Measurements from ENCODE around the gene SPNS3.

SPNS3 gene, protein sequence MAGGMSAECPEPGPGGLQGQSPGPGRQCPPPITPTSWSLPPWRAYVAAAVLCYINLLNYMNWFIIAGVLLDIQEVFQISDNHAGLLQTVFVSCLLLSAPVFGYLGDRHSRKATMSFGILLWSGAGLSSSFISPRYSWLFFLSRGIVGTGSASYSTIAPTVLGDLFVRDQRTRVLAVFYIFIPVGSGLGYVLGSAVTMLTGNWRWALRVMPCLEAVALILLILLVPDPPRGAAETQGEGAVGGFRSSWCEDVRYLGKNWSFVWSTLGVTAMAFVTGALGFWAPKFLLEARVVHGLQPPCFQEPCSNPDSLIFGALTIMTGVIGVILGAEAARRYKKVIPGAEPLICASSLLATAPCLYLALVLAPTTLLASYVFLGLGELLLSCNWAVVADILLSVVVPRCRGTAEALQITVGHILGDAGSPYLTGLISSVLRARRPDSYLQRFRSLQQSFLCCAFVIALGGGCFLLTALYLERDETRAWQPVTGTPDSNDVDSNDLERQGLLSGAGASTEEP

DNA sequence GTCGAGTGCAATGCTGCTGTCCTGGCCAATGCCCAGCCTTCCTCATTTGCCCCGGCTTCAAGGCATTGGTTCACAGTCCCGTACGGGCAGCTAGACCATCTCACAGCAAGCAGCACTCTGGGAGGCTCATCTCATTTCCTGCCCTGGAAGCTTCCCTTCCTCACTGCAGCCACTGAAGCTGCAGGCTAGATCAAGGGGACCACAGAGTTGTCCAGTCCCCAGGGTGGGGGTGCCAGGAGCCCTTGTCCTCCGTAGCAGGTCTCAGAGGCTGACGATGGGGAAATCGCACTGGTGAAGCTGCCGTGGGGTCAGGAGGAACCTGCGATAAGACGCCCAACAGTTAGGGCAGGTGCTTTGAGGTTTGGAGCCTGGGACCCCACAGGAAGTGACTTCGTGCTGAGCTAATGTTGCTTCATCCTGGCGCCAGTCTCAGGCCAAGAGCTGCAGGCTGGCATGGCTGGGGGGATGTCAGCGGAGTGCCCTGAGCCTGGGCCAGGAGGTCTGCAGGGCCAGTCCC, at the start of gene SPNS3:
Gene SPNS3, plus strand, starts transcription at position 426 of the 517 bp plus-strand sequence. Its CDS starts 28 bp downstream, at position 454.
- no peak for DNase-seq

DNA sequence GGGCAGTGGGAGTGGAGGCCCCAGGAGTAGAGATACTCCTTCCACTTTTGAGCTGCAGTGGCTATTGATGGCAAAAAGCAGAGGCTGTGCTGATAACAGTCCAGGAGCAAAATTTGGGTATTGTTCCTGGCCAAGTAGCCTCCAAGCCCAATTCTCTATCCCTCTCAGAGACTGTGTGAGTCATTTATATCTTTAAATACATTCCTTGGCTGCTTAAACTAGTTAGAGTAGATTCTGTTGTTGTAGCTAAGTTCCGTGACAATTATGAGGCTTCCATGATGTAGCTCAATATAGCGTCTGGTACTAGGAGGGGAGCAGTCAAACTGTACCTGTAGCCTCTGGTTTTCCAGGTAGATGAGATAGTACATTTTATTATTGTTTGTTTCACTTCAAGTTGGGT, 47.3 kb upstream of the SPNS3 start:
- DNase-seq, result no peak

DNA sequence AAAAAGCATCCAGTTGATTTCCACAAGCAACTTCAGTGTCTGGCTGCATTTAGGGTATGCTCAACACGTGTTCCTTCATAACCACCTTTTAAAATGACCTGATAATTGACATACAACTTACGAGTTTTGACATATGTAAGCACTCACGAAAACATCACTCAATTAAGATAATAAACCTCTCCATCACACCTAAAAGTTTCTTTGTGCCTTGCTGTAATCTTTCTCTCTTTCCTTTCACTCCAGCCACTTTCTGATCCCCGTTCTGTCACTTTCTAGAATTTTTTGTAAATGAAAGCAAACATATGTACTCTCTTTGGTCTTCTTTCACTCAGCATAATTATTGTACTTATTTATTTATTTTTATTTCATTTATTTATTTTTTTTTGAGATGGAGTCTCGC, 46.6 kb upstream of the SPNS3 start:
- DNase-seq, result no peak

DNA sequence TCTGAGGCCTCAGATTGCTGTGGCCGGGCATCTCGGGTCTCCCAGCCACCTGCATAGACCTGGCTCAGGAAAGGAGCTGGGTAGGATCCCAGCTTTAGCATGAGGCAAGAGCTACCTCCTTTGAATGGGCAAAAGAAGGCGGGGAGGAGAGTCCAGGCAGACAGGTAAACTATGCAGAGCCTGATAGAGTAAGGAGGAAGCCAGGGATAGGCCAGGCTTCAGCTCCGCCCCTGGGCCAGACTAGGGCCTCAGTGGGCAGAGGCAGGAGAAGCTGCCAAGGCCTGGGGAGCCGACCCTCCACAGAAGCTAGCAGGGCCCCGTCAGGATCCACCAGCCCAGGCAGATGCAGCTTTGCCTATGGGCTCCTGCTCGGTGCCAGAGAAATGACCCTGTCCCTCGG, 44.7 kb upstream of the SPNS3 start:
- no peak for DNase-seq

DNA sequence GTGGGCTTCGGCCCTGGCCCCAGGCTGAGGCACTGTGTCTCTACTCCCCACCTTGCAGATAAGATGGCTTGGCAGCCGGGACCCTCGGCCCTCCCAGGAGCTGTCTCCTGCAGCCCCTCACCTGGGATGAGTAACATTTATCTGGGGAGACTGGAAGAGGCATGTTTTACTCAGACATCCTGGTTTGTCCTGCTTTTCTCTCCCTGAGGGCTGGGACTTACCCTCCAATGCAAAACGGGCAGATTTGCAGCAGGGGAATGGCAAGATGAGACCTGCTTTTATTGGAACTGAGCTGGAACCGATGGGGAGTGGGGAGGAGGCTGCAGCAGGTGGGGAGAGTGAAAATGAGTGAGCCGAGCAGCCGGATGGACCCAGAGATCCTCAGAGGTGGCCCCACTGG, 39.9 kb upstream of the SPNS3 start:
- DNase-seq, result no peak

DNA sequence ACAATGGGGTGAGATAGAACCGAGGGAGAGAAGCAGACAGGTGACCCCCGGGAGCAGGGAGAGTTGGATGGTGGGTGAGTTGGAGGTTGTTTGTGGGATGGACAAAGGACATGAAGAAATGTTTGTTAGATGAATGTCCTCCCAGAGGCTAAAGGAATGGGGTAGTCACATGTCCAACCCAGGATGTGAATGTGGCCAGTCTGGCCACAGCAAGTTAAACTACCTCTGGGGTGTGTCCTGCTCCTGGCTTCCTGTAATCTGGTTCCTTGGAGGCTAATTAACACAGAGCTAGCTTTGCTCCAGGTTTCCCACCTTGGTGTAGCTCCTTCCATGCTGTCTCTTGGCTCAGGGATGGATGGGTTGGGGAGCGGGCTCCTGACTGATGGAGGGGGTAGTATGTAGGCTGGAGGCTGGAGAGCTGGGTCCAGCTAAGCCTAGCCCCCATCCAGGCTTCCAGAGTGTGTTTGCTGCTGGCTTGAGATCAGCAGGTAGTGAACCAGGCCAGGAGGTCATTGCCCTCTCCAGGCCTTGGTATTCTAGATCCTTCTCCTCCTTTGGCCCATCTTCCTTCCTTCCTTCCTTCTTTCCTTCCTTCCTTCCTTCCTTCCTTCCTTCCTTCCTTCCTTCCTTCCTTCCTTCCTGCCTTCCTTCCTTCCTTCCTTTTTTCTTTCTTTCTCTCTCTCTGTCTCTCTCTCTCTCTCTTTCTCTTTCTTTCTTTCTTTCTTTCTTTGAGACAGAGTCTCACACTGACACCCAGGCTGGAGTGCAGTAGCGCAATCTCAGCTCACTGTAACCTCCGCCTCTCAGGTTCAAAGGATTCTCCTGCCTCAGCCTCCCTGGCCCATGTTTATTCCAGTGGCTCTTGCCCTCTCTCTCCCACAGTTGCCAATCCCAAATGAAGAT, 39.3 kb upstream of the SPNS3 start:
- DNase-seq, result no peak

DNA sequence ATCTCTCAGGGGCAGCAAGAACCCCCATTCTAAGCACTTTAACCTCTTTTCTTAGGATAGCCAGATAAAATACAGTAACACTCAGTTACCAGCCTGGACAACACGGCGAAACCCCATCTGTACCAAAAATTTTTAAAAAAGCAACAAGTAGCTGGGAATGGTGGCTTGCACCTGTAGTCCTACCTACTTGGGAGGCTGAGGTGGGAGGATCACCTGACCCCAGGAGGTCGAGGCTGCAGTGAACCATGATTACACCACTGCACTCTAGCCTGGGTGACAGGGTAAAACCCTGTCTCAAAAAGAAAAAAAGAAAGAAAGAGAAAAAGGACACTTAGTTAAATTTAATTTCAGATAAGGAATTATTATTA, 38.6 kb upstream of the SPNS3 start:
- no peak for DNase-seq

DNA sequence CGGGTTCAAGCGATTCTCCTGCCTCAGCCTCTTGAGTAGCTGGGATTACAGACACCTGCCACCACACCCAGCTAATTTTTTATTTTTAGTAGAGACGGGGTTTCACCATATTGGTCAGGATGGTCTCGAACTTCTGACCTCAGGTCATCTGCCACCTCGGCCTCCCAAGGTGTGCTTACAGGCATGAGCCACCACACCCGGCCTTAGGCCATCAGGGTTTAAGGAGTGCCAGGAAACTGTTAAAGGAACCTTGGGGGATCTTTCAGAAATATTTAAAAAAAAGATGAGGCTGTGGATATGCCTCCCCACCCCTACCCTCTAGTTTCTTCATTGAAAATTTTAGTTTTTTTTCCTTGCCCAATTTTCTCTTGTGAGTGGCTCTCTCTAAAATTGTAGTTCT, 35.9 kb upstream of the SPNS3 start:
- no peak for DNase-seq

DNA sequence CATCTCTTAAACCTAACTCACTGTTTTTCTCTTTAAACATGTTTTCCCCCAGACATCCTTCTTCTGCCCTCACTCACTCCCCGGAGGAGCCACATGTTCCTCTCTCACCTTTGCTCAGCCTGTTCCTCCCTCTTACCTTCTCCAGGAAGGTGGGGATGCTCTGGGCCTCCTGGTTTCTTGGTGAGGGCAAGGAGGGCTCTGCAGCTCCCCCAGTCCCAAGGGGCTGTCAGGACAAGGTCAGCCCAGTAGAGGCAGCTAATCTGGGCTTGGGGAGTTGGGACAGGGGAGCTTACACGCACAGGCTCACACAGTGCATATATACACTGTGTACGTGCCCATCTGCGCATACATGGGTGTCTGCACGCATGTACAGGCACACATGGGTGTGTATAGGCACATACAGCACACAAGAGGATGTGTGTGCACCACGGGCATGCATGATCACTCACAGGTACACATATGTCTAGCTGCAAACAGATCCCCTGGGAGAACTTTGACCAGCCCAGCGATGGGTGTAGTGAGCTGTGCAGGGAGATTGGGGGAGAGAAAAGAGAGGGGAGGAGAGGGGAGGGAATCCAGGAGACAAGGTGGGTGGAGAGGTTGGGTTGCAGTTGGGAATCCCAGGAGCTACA, 28.6 kb upstream of the SPNS3 start:
- DNase-seq, result no peak

DNA sequence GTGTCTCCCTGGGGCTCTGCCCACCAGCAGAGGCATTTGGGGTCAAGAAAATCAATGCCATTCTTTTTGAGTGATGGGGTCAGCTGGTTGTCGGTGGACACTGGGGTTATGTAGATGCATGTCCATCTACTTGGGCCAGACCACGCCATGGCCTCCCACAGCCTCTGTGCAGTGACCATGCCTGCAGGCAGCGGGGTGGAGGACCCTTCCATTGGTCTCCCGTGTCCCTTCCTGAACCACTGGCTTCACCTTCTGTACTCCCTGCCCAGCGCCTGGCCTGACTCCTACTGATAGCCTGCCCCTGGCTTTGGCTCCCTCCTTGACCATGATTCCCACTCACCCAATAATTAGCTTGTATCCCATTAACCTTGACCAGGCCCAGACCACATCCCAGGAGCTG, 28.0 kb upstream of the SPNS3 start:
- no peak for DNase-seq

DNA sequence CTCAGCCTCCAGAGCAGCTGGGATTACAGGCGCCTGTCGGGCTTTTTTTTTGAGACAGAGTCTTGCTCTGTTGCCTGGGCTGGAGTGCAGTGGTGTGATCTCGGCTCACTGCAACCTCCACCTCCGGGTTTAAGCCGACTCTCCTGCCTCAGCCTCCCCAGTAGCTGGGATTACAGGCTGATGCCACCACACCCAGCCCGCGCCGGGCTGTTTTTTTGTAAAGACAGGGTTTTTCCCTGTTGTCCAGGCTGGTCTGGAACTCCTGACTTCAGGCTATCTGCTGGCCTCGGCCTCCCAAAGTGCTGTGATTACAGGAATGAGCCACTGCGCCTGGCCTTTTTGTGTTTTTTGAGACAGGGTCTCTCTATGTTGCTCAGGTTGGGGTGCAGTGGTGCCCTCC, 27.4 kb upstream of the SPNS3 start:
- DNase-seq, result no peak

DNA sequence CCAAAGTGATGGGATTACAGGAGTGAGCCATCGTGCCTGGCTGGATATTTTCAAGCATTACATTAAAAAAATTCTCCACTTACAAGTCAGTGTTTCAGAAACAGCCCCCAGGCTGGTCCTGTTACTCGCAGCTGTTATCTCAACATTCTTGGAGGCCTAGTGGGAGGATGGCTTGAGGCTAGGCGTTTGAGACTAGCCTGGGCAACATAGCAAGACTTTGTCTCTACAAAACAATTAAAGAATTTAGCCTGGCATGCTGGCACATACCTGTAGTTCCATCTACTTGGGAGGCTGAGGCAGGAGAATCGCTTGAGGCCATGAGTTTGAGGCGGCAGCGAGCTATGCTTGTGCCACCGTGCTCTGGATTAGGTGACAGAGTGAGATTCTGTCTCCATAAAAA, 26.5 kb upstream of the SPNS3 start:
- no peak for DNase-seq

DNA sequence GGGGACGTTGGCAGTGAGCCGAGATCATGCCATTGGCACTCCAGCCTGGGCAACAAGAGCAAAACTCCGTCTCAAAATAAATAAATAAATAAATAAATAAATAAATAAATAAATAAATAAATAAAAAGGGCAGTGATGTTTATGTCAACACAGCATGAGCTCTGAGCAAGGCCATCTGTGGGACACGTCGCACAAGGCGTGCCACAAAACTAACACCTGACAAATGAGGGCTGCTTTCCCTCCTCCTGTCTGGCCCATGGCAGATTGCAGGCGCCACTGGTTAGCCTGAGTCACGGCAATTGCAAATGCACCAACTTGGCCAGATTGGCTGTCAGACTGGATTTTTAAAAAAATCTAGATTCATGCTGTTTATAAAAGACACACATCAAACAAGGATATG, 25.9 kb upstream of the SPNS3 start:
- peak; percentile 14 for DNase-seq

DNA sequence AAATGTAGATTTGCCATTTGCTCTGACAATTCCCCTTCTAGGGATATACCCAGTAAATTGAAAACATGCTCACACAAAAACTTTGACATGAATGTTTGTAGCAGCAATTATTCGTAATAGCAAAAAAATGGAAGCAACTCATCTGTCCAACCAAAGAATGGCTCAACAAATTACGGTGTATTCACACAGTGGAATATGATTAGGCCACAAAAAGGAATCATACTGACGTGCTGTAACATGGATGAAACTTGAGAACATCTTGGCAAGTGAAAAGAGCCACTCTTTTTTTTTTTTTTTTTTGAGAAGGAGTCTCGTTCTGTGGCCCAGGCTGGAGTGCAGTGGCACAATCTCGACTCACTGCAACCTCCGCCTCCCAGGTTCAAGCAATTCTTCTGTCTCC, 24.1 kb upstream of the SPNS3 start:
- no peak for DNase-seq

DNA sequence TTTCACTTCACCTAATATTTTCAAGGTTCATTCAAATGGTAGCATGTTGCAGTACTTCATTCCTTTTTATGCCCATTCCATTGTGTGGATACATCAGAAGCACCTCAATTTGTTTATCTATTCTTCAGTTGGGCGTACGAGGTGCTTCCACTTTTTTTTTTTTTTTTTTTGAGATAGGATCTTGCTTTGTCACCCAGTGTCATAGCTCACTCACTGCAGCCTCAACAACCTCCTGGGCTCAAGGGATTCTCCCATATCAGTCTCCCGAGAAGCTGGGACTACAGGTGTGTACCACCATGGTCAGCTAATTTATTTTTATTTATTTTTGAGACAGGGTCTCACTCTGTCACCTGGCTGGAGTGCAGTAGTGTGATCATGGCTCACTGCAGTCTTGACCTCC, 22.5 kb upstream of the SPNS3 start:
- DNase-seq, result no peak

DNA sequence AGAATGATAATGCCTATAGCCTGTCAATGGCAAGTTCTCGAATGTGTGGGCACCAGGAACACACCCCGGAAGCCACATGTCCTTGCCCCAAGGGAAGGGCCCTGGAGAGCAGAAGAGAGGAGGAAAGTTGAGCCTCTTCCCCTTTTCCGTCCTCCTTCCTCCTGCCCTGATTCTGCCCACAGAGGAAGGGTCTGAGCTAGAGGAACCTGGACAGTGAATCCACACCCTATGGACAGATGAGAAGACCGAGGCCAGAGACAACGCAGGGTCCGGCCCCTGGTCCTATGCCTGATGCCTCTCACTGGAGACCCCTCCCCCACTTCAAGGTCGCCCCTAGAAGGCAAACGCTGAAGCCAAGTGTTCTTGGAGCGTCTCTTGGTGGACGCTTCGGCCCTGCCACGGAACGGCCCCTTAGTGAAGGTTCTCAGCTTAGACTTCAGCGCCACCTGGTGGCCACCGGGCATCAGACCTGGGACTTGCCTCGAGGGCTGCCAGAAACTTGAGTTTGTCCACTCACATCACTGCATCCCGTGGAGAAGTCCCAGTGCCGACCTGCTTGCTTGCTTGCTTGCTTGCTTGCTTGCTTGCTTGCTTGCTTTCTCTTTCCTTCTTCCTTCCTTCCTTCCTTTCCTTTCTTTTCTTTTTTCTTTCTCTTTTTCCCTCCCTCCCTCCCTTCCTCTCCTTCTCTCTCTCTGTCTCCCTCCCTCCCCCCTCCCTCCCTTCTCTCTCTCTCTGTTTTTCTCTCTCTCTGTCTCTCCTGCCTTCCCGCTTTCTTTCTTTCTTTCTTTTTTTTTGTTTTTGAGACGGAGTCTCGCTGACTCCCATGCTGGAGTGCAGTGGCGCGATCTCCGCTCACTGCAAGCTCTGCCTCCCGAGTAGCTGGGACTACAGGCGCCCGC, 20.6 kb upstream of the SPNS3 start:
- DNase-seq, result peak; percentile 84

DNA sequence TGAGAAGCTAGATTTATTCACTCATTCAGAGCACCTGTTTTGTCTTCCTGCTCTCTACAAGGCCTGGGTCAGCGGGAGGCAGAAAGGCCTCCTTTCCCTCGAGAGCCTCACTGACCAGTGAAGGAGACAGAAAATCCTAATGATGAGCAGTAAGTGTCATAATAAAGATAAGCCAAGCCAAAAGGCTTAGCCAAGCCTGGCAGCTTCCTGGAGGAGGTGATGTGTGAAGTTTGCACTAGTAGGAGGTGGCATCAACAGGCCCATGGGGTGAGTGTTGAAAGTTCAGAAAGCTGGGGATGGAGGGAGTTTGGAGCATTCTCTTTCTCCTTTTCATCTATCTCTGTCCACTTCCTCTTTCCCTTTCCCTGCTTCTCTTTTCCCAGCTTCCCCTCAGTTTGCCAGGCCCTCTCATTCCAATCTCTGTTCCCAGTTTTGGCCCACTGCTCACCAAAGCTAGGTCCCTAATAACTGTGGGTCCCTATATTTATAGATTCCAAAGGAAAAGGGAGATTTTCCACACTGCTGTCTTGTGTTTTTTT, 16.5 kb upstream of the SPNS3 start:
- no peak for DNase-seq

DNA sequence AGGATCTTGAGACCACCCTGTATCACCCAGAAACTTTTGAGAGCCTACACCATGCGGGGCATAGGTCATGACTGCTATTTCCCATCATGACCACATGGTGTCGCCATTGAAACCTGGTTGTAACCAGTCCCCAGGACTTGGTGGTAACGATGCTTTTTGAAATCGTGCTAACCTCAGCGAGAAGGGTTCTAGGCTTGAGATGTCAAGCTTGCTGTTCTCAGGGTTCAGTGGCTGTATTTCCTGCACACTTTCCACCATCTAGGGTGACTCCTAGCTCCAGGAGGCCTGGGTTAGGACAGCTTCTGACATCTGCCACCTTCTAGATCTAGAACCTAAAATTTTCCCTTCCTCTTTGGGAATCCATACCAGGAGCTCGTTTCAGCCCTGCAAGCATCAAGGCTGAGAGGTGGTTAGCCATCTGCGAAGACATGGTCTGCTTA, 13.0 kb upstream of the SPNS3 start:
- peak; percentile 75 for DNase-seq

DNA sequence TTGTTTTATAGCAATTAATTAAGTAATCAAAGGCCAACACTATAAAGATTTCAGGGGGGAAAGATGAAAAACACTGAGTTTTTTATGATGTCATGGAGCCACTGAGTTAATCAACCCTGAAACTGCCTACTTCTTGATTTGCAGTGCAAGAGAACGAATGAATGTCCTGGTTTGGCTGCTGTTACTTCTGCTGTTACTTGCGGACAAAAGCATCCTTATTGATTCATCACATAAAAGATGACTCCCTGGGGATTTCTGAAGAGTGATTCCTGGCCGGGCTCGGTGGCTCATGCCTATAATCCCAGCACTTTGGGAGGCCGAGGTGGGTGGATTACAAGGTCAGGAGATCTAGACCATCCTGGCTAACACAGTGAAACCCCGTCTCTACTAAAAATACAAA, 10.9 kb upstream of the SPNS3 start:
- no peak for DNase-seq

DNA sequence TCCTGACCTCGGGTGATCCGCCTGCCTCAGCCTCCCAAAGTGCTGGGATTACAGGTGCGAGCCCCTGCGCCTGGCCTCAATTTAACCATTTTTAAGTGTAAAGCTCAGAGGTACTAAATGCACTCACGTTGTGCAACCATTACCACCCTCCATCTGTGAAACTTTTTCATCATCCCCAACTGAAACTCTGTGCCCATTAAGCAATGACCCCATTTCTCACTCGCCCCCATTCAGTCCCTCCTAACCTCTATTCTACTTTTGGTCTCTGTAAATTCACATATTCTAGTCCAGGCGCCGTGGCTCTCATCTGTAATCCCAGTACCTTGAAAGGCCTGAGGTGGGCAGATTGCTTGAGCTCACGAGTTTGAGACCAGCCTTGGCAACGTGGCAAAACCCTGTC, 8.3 kb upstream of the SPNS3 start:
- DNase-seq, result no peak

DNA sequence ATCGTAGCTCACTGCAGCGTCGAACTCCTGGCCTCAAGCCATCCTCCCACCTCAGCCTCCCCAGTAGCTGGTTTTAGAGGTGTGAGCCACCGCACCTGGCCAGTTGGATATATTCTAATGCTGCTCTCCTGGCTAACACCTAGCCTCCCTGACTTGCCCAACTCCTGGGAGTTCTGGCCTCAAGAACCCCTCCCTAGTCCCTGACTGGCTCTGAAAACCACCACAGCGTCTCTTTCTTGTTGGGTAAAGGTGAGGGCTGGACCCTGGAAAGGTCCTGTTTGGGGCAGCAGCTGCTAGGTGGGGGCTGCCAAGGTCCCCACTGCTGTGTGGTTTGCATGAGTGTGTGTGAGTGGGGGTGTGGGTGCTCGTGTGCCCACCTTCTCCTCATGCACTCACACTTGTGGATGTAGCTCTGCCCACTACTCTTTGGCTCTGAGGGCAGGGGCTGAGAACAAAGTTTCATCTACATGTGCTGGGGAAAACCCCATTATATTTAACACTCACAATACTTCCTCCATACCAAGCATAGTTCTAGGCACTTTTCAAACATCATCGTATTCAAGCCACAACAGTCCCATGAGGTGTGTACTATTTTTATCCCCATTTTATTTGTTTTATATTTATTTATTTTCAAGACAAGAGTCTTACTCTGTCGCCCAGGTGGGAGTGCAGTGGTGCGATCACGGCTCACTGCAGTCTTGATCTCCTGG, 7.1 kb upstream of the SPNS3 start:
- DNase-seq, result no peak
